Hepatocyte (in vitro differentiated cells): ENCODE results near the gene COL4A1. TPM values are rescaled to one million over a fixed set of nuclear protein-coding genes. Genes with fewer than 3 reads are reported as not detected.

Experiments
- DNase-seq: peaks from one replicate; pipeline ENCODE4 v3.0.0-alpha.2; 2016; ENCODE audit warnings: low spot score
- H2AFZ ChIP-seq: fragments of 200-600 bp; sonication (generic); 2 replicates; pipeline ENCODE4 v1.6.0; 2016; ENCODE audit warnings: antibody characterized with exemption, mild to moderate bottlenecking
- H3K27ac ChIP-seq: fragments of 200-600 bp; sonication (generic); 2 replicates; pipeline ENCODE4 v1.5.1; 2016; ENCODE audit warnings: mild to moderate bottlenecking
- H3K27me3 ChIP-seq: fragments of 200-600 bp; sonication (generic); 2 replicates; pipeline ENCODE4 v1.6.1; 2016
- H3K36me3 ChIP-seq: fragments of 200-600 bp; sonication (generic); replicated peaks from 2 replicates; pipeline ENCODE4 v1.5.1; 2016; ENCODE audit warnings: low read depth; ENCODE audit not compliant: insufficient read depth
- H3K4me1 ChIP-seq: fragments of 200-600 bp; sonication (generic); 2 replicates; pipeline ENCODE4 v1.5.1; 2016; ENCODE audit warnings: mild to moderate bottlenecking, moderate library complexity; ENCODE audit not compliant: insufficient read depth
- H3K4me2 ChIP-seq: fragments of 200-600 bp; sonication (generic); 2 replicates; pipeline ENCODE4 v1.6.0; 2016
- H3K4me3 ChIP-seq: fragments of 200-600 bp; sonication (generic); 2 replicates; pipeline ENCODE4 v1.5.1; 2016; ENCODE audit warnings: mild to moderate bottlenecking
- H3K79me2 ChIP-seq: fragments of 200-600 bp; sonication (generic); 2 replicates; pipeline ENCODE4 v1.6.0; 2017; ENCODE audit warnings: mild to moderate bottlenecking
- H3K9me2 ChIP-seq: fragments of 200-600 bp; sonication (generic); replicated peaks from 2 replicates; pipeline ENCODE4 v1.6.0; 2017; ENCODE audit warnings: mild to moderate bottlenecking; ENCODE audit not compliant: insufficient read depth
- H3K9me3 ChIP-seq: fragments of 200-600 bp; sonication (generic); 2 replicates; pipeline ENCODE4 v1.5.1; 2016; ENCODE audit warnings: low read depth, mild to moderate bottlenecking
- H4K20me1 ChIP-seq: fragments of 200-600 bp; sonication (generic); 2 replicates; pipeline ENCODE4 v1.6.0; 2016; ENCODE audit warnings: mild to moderate bottlenecking; ENCODE audit not compliant: insufficient read depth, poor library complexity, severe bottlenecking
- CTCF ChIP-seq: fragments of 200-600 bp; sonication (generic); IDR thresholded peaks from 2 replicates; pipeline ENCODE4 v1.5.1; 2016; ENCODE audit warnings: antibody characterized with exemption, mild to moderate bottlenecking; ENCODE audit not compliant: poor library complexity
- EZH2 ChIP-seq: fragments of 200-600 bp; sonication (generic); IDR thresholded peaks from 2 replicates; pipeline ENCODE4 v1.6.1; 2016; ENCODE audit warnings: antibody characterized with exemption, mild to moderate bottlenecking, borderline replicate concordance
- EZH2phosphoT487 ChIP-seq: fragments of 200-600 bp; sonication (generic); IDR thresholded peaks from one replicate; pipeline ENCODE4 v1.6.1; 2018; ENCODE audit warnings: antibody characterized with exemption, mild to moderate bottlenecking, low read depth, moderate library complexity; ENCODE audit not compliant: unreplicated experiment, severe bottlenecking
- WGBS: methylation state at CpG from one replicate; pipeline ENCODE4 v1.1.6; 2016; ENCODE audit warnings: low lambda C conversion rate; ENCODE audit errors: missing lambda C conversion rate; 5-methylcytosine and 5-hydroxymethylcytosine counted together
- polyA plus RNA-seq: library from polyadenylated mRNA; unstranded; fragments of >200 nt; fragmentation: Nextera tagmentation; extraction: Ambion mirVana; gene quantifications from 2 replicates; pipeline ENCODE4 v1.2.1, GENCODE V29; 2016
- total RNA-seq: library from RNA; depleted of rRNA; stranded (reverse); fragments of >200 nt; gene quantifications from 2 replicates; pipeline ENCODE4 v1.2.3, GENCODE V29; 2014

Gene COL4A1
- total and polyA plus RNA-seq, 2 experiments from 2014 or later: 138 to 269 TPM

GRCh38 chr13:110265341-110265681 lies 41.6 kb downstream of the COL4A1 start:
- Histone ChIP-seq H3K9me2 (no peaks in the 10 kb centered on the region), H3K36me3 (no peaks in the 10 kb centered on the region), H3K4me1 (peaks cover 23% of the 10 kb centered on the region), H3K4me2 (no peak overlapping the region), H2AFZ (no peak overlapping the region), H4K20me1 (no peaks in the 10 kb centered on the region), H3K27me3 (no peaks in the 10 kb centered on the region), H3K79me2 (peaks cover 26% of the 10 kb centered on the region), H3K27ac (no peak overlapping the region), H3K4me3 (no peak overlapping the region), H3K9me3 (no peaks in the 10 kb centered on the region)
- TF ChIP-seq EZH2 (no peak), CTCF (no peak), EZH2phosphoT487 (no peak)
- 91% methylated on average over 6 of the region's 6 CpGs for WGBS
- no peak for DNase-seq

- no peak for TF ChIP-seq EZH2
- TF ChIP-seq EZH2phosphoT487: no peak
- no peak for TF ChIP-seq CTCF
- H3K9me2 ChIP-seq: no peaks in the 10 kb centered on the region
- H3K9me3 ChIP-seq: no peaks in the 10 kb centered on the region
- WGBS: 88% methylated on average over 12 of the region's 12 CpGs
- peaks cover 26% of the 10 kb centered on the region for H3K79me2 ChIP-seq
- H3K4me3 ChIP-seq: no peak overlapping the region
- peak overlapping the region; percentile 38 for H3K27ac ChIP-seq
- H3K4me1 ChIP-seq: peaks cover 23% of the 10 kb centered on the region
- H4K20me1 ChIP-seq: no peaks in the 10 kb centered on the region
- no peaks in the 10 kb centered on the region for H3K36me3 ChIP-seq
- no peak for DNase-seq
- no peaks in the 10 kb centered on the region for H3K27me3 ChIP-seq
- no peak overlapping the region for H3K4me2 ChIP-seq
- no peak overlapping the region for H2AFZ ChIP-seq
These were observed 42.2 kb downstream of the COL4A1 start for GRCh38 chr13:110264685-110265275.

GRCh38 chr13:110263888-110264287 lies 43.1 kb downstream of the COL4A1 start:
- no peak overlapping the region for H3K4me3 ChIP-seq
- peaks cover 34% of the 10 kb centered on the region for H3K79me2 ChIP-seq
- no peaks in the 10 kb centered on the region for H3K27me3 ChIP-seq
- H3K4me2 ChIP-seq: peak overlapping the region; percentile 6
- H3K9me2 ChIP-seq: no peaks in the 10 kb centered on the region
- no peaks in the 10 kb centered on the region for H4K20me1 ChIP-seq
- peak overlapping the region; percentile 38 for H3K27ac ChIP-seq
- 38% methylated on average over 5 of the region's 5 CpGs for WGBS
- no peaks in the 10 kb centered on the region for H3K9me3 ChIP-seq
- TF ChIP-seq EZH2: no peak
- no peak overlapping the region for H2AFZ ChIP-seq
- H3K36me3 ChIP-seq: no peaks in the 10 kb centered on the region
- peaks cover 23% of the 10 kb centered on the region for H3K4me1 ChIP-seq
- peak; percentile 65 for DNase-seq

- H4K20me1 ChIP-seq: no peaks in the 10 kb centered on the region
- no peak for TF ChIP-seq EZH2phosphoT487
- TF ChIP-seq EZH2: no peak
- TF ChIP-seq CTCF: no peak
- H3K9me2 ChIP-seq: no peaks in the 10 kb centered on the region
- no peak for DNase-seq
- H3K27ac ChIP-seq: peak overlapping the region; percentile 39
- H3K79me2 ChIP-seq: peaks cover 35% of the 10 kb centered on the region
- H2AFZ ChIP-seq: no peak overlapping the region
- H3K4me1 ChIP-seq: peaks cover 23% of the 10 kb centered on the region
- H3K4me3 ChIP-seq: no peak overlapping the region
- H3K4me2 ChIP-seq: peak overlapping the region; percentile 55
- no peaks in the 10 kb centered on the region for H3K27me3 ChIP-seq
- no peaks in the 10 kb centered on the region for H3K36me3 ChIP-seq
- 81% methylated on average over 5 of the region's 5 CpGs for WGBS
- H3K9me3 ChIP-seq: no peaks in the 10 kb centered on the region
These were observed 43.6 kb downstream of the COL4A1 start for GRCh38 chr13:110263404-110263803.
